GM19238 (cell line): ENCODE data around the gene KCNQ1.

Source experiments
- DNase-seq: peaks from one replicate; pipeline ENCODE4 v3.0.0; 2011; ENCODE audit warnings: low spot score; ENCODE audit not compliant: insufficient read length

Gene KCNQ1

GRCh38 chr11:2444821-2445745 lies at the start of gene KCNQ1:
Gene KCNQ1 (plus strand): TSS chr11:2445008. CDS start chr11:2445099, 91 bp downstream.
- peak; percentile 32 for DNase-seq

DNA sequence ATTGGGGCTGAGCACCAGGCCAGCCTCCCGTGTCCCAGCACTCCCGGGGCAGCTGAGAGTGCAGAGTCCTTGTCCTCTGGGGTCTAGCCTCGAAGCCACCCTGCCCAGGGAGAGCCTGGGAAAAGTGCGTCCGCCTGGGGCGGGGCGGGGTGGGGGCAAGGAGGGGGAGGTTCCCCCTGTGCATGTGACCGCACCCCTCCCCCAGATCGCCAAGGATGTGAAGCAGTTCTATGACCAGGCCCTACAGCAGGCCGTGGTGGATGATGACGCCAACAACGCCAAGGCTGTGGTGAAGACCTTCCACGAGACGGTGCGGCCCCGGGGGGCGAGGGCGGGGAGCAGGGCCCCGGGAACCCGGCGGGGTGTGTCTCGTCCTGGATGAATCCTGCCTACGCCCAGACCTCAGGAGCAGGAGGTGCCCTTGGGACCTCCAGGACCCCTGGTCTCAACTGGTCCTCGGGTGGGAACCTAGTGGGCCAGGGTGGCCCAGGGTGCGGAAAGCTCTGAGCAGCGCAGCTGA lies 49.5 kb upstream of the KCNQ1 start:
- DNase-seq: no peak

DNA sequence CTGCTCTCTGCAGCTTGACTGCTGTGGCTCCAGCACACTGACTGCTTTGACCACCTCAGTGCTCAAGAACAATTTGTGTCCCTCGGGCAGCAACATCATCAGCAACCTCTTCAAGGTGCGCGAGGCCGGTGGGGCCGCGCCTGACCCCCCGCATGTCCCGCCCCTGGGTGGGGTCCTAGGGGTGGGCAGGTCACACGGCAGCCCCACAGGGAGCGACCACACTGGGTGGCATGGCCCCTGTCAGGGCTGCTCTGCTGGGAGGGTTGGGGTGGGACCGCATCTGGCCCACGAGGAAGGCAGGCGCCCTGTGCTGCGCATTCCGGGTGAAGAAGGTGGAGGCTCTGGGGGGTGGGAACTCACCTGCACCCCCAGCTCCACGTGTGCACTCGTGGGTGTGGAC lies 49.0 kb upstream of the KCNQ1 start:
- DNase-seq: no peak

DNA sequence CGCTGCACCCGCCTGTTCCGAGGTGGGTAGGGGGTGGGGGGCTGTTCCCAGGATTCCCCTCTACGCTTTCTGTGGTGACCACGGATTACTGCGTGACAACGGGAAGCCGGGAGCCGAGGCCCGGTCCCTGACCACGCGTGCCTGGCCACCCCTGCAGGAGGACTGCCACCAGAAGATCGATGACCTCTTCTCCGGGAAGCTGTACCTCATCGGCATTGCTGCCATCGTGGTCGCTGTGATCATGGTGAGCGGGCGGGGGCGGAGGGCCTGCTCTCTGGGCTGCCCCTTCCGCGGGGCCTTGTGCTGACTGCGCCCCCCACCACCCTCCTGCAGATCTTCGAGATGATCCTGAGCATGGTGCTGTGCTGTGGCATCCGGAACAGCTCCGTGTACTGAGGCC lies 48.3 kb upstream of the KCNQ1 start:
- DNase-seq: no peak

GRCh38 chr11:2397005-2397404 lies 47.8 kb upstream of the KCNQ1 start:
- no peak for DNase-seq

DNA sequence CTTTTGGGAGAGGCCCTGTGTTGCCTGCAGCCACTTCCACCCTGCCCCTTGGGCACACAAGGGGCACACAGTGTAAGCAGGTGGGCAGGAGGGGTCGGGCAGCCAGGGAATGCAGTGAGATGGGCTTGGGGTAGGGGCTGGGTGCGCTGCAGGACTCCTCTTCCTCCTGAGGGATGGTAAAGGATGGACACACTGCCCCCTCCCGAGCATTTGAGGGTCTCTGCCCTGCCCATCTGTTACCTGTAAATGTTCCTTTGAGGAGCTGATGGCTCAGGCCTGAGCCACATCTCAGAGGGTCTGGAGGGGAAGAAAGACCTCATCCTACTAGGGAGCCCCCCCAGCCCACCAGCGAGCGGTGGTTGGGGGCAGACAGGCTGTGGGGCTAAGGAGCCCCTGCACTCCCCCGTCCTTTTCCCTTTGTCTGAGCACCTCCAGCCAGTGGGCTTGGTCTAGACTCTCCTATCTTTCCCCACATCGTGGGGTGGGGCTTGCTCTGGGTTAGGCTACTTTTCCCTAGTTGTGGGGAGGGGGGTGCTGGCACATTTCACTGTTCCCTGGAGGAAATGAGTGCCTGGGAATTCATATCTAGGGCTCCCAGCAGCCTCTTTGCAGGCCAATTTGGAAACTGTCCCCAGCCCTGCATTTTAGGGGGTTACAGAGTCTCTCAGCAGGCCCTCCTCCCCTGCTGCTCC lies 46.0 kb upstream of the KCNQ1 start:
- DNase-seq: no peak

GRCh38 chr11:2399488-2400068 lies 45.2 kb upstream of the KCNQ1 start:
- DNase-seq: no peak

GRCh38 chr11:2400069-2400761 lies 44.6 kb upstream of the KCNQ1 start, which contains the start of gene TSSC4:
Gene TSSC4 (plus strand): TSS chr11:2400750. CDS start chr11:2402634, 1,884 bp downstream.
- peak; percentile 100 for DNase-seq

GRCh38 chr11:2400762-2401435 lies 43.9 kb upstream of the KCNQ1 start:
- no peak for DNase-seq

- no peak for DNase-seq
Observed at GRCh38 chr11:2401436-2401984, 43.3 kb upstream of the KCNQ1 start.

GRCh38 chr11:2402106-2402505 lies 42.7 kb upstream of the KCNQ1 start:
- no peak for DNase-seq

GRCh38 chr11:2402890-2403645 lies 41.7 kb upstream of the KCNQ1 start:
- DNase-seq: no peak

GRCh38 chr11:2404735-2405196 lies 40.0 kb upstream of the KCNQ1 start:
- no peak for DNase-seq

GRCh38 chr11:2406451-2406850 lies 38.4 kb upstream of the KCNQ1 start:
- no peak for DNase-seq

DNA sequence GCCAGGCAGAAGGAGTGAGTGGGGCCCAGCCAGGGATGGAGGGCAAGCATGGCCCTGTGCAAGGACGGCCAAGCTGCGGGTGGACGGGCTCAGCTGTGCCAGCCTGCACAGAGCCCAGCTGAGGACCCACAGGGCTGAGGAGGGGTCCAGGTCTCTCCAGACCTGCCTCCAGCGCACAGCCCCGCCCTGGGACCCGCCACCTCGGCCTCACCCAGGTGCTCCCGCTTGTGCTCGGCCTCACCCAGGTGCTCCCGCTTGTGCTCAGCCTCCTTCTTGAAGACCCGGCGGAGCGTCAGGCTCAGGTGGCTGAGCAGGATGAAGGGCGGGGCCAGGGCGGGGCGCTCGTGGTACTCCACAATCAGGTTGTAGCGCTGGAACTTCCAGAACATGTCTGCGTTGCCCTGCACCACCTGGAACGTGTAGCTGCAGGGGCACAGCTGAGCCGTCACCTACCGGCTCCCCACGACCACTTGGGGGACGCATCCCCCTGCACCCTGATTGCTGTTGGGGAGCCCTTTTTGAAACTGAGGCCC lies 37.9 kb upstream of the KCNQ1 start:
- no peak for DNase-seq

- no peak for DNase-seq
Observed at GRCh38 chr11:2408671-2409070, 36.1 kb upstream of the KCNQ1 start.

- DNase-seq: no peak
Observed at GRCh38 chr11:2409126-2409525, 35.7 kb upstream of the KCNQ1 start.

DNA sequence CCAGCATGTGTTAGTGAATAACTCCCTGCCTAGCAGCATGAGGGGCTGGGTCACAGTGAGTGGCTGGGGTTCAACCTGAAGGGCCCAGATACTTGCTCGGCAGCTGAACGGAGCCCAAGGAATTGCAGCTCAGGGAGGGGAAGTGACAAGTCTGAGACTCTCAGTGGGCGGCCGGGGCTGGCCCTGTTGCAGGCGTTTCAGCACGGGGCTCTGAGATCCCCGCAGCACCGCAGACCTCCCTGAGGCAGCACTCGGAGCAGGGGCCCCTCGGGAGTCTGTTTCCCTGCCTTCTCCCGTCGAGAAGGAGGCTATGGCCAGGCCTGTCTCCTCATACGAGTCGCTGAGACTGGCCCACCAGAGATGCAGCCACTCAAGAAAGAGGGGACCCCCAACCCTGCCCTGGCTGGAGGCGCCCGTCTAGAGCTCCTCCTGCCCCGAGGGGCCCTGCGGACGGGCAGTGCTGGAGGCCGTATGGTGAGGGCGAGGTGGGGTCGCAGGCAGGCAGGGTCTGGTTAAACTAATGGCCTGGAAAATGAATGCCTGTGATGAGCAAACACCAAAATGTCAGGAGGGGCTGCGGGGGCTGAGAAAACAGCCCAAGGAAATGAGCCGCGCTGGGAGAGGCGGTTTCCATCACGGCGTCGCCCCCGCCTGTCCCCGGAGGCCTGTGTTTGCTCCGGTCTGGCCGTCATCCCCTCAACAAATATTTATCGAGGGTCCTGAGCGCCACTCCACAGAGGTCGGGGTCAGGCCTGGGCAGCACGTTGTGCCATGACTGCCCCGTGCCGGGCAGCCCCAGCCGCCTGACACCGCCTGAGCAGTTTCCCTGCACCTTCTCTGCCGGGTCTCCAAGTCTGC lies 35.0 kb upstream of the KCNQ1 start:
- DNase-seq: no peak
